IPS-18a (cell line): ENCODE measurements around the gene WNT10A.
"Not testable (repeated sequence)": the region's sequence is repeated elsewhere in the genome, so short reads cannot be mapped to it uniquely, and the experiment has no call there.

ENCODE experiments used
- H3K27ac ChIP-seq: one replicate; pipeline ENCODE4 v1.5.1; 2013; ENCODE audit warnings: low read length
- H3K27me3 ChIP-seq: one replicate; pipeline ENCODE4 v1.6.1; 2013; ENCODE audit warnings: mild to moderate bottlenecking, low read length; ENCODE audit not compliant: control insufficient read depth, insufficient read depth
- H3K36me3 ChIP-seq: one replicate; pipeline ENCODE4 v1.6.1; 2013; ENCODE audit warnings: low read depth, low read length; ENCODE audit not compliant: control insufficient read depth
- H3K4me1 ChIP-seq: one replicate; pipeline ENCODE4 v1.6.1; 2013; ENCODE audit warnings: low read depth, low read length; ENCODE audit not compliant: control insufficient read depth
- H3K4me3 ChIP-seq: one replicate; pipeline ENCODE4 v1.5.1; 2013; ENCODE audit warnings: low read length
- H3K9ac ChIP-seq: one replicate; pipeline ENCODE4 v1.6.1; 2013; ENCODE audit warnings: mild to moderate bottlenecking, low read length, moderate library complexity
- H3K9me3 ChIP-seq: one replicate; pipeline ENCODE4 v1.6.1; 2013; ENCODE audit warnings: low read depth, low read length; ENCODE audit not compliant: control insufficient read depth

WNT10A gene

GRCh38 chr2:218927876-218928275 is 47.2 kb downstream of the WNT10A start:
- H3K4me1 ChIP-seq, result no peaks in the 10 kb centered on the region
- no peak overlapping the region for H3K9ac ChIP-seq
- H3K27ac ChIP-seq, result no peak overlapping the region
- H3K36me3 ChIP-seq, result no peaks in the 10 kb centered on the region
- H3K4me3 ChIP-seq, result no peak overlapping the region
- no peaks in the 10 kb centered on the region for H3K27me3 ChIP-seq
- H3K9me3 ChIP-seq, result no peaks in the 10 kb centered on the region

- not testable (repeated sequence) for H3K36me3 ChIP-seq, H3K4me3 ChIP-seq, H3K9ac ChIP-seq, H3K27ac ChIP-seq, H3K4me1 ChIP-seq, H3K9me3 ChIP-seq, H3K27me3 ChIP-seq
Observed at GRCh38 chr2:218930488-218930887, 49.8 kb downstream of the WNT10A start.

GRCh38 chr2:218931751-218932150 is 51.1 kb downstream of the WNT10A start:
- H3K4me1 ChIP-seq, H3K27ac ChIP-seq: not testable (repeated sequence)

More at GRCh38 chr2:218931751-218932150, 51.1 kb downstream of the WNT10A start:
- not testable (repeated sequence) for H3K9ac ChIP-seq, H3K9me3 ChIP-seq, H3K36me3 ChIP-seq, H3K4me3 ChIP-seq
- H3K27me3 ChIP-seq, result peaks cover 20% of the 10 kb centered on the region
